HuH-7 (cell line): ENCODE measurements around the gene KCNQ5.

Source experiments
- DNase-seq: peaks from one replicate; pipeline ENCODE4 v3.0.0; 2011; ENCODE audit warnings: low spot score

The KCNQ5 gene

DNA sequence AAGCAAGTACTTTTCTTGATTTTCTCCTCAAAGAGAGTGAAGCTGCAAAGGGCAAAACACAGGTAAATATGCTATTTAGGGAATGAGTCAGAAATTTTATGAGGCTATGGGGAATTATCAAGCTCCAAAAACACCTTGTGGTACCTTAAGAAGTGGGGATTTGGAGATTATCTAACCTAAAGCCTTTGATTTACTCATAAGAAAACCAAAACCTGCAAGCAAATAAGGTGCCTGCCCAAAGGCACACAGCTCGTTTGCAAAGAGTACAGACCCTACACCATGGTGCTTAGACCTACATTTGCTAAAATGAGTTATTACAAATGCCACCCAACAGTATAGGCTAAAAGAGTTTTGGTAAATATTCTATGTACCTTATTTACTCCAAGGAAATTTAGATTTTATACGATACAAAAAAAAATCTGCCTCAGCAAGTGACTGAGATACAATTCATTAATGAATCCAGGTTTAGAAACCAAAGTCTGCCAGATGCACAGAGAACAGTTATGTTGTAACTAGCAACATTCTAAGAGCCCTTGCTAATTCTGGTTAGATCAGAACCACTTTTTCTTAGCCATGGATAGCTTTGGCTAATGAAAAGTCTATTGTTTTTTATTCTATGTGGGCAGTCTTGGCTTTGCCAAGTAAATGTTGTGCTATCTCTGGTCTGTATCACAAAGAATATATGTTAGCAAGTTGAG, 501.9 kb downstream of the KCNQ5 start:
- no peak for DNase-seq

DNA sequence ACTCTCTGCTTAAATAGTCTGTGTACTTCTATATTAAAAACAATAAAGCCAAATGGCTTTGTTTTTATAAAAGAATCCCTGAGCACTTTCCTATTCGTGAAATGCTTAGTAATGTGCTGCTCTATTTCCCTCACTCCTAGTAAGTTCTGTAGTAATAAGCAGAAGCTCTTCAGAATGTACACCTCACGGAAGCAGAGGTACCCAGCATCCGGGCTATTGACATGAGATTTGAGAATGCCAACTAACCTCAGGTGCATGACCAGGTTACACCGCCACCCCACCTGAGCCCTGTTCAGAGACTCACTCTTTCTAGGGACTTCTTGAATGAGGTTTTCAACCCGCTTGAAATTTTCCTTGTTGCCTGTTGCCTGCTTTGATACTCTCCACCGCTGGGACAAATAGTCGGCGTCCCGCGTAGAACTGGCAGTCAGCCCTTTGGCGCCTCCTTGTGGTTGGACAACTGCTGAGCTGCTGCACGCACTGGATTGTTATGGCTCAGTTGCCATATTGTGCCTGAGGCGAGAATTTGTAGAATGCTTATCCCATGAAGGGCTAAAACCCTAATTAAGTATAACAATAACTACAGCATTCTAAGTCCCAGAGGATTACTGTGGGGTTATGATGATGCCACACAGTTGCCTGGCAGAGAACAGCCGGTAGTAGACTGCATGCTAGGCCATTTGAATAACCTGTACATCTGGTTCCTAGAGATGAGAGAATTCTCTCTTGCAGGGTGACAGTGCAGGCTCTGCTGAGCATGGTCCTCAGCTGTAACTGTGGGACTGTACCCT, 508.0 kb downstream of the KCNQ5 start:
- DNase-seq, result peak; percentile 76

DNA sequence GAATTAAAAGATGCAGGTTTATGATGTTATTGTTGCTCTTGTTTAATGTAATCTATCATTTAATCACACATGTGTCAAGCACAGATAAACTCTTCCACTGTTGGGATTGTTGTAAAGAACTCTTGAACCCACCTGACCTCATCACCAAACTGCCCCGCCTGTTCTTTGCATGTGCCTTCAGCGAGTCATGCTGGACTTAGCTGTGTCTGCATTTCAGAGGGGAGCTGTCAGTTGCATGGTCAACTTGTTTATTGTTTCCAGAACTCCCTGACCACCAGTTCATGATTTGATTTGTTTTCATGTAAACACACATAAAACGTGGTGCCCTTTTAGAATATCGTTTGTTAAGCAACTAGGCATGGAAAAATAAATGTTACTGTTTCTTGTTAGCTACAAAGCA, 509.8 kb downstream of the KCNQ5 start:
- DNase-seq, result no peak

DNA sequence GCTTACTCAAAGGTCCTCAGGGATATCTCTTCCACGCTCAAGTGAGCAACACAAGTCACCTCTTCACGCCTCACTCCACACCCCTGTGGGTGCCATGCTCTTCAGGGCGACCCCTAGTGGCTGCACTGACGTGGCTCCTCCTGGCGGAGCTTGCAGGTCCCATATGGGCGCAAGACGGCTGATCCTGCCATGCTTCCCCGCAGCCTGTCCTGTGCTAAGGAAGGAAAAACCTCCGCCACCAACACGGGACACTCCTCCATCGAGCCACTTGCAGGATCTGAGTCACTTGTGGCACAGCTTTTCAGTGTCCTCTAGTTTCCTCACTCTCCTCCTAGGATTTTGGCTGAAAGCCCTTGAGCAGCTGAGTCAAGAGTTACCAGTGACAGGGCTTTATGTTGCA, 512.7 kb downstream of the KCNQ5 start:
- peak; percentile 79 for DNase-seq

DNA sequence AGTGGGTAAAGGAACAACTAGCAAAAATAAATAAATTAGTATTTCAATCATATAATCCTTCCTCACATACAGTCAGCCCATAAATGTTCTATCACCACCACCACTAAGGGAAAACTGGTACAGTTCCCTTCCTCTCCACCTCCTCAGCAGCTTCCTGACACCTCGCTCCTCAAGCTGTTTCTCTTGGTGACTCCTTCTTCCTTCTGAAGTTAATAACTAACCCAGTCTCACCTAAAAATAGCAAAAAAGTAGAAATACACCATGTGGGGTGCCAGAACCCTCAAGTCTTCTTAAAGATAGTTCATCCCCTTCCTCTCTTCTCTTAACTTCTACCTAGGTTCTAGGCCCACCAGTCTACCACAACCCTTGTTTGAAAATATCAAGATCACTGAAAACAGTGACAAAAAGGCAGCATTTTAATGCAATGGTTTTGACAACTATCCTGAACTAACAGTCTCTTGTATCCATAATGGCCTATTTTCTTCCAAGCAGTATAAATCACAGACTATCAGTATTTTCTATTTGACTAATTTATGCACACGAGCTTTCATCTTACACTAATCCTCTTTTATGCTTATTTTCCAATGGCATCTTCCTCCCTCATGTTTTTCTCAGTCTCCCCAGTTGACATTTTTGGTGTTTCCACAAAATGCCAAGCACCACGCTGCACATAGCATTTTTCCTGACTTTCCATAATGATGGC, 518.0 kb downstream of the KCNQ5 start:
- DNase-seq, result no peak

DNA sequence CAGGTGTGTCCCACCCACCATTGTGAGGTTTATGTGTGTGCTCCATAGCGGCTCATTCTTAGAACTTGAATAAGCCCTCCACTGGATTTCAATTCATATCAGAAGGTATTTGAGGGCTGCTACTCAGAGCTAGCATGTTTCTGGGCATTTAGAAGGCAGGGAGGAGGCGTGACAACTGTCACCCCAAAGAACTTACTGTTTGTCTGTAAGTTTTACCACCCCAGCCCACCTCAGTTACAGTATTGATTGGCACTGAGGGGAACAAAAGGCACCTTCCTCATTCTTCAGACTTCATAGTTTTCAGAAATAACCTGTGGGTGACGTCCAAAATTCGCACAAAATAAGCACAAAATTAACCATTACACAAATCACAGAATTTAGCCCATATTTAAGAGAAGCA, 521.7 kb downstream of the KCNQ5 start:
- no peak for DNase-seq

DNA sequence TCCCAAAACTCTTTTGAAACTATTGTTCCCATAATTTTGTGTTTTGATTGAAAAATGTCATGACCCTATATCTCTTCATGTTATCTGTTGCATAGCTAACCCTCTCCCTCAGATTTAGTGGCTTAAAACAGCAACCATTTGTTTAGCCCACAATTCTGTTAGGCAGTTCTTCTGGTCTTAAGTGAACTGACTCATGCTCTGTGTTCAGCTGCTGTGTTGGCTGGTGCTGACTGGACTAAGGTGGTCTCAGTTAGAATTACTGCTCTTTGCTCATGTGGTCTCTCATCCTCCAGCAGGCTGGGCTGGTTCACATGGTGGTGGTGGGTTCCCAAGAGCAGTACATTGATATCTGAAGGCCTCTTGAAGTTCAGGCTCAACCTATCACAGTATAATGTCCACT, 522.7 kb downstream of the KCNQ5 start:
- DNase-seq, result no peak

DNA sequence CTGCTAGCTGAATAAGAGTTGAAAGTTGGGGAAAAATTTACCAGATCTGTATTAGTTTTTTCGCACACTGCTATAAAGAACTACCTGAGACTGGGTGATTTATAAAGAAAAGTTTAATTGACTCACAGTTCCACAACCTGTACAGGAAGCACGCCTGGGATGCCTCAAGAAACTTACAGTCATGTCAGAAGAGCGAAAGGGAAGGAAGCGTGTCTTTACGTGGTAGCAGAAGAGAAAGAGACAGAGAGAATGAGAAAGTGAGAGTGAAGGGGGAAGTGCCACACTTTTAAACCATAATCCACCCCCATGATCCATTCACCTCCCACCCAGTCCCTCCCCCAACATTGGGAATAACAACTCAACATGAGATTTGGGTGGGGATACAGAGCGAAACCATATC, 523.8 kb downstream of the KCNQ5 start:
- no peak for DNase-seq

DNA sequence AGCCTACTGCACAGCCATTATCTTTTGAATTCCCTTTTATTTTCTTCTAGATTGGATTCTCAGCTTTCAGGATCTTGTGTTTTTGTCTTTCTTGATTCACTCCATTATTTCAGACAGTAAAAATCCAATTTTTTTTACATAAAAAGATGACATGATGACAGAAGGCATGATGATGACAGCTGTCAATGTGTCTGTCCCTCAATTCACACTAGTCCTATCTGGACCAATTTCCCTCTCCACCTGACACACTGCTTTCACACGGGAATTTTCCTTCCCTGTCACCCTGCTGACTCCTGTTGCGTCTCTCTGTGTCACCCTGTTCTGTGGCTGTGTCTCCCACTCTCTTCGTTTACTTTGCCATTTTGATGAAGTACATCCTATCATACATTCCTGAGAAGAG, 529.9 kb downstream of the KCNQ5 start:
- no peak for DNase-seq

DNA sequence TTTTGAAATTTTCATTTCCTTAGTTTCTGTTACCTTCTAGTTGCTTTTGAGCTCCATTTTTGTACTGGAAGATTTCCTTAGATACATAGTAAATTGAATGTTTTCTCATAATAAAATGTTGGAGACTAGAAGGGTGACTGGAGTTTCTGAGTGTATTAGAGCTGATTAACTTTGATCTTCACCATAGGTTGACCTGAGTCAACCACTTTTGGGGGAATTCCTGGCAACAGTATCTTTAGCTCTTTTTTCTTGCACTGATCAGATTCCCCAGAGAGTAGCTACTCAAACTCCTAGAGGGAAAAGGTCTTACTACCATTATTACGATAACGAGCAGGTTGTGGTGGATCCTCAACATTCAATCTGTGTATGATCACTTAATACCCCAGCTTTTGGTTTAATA, 530.7 kb downstream of the KCNQ5 start:
- DNase-seq, result no peak

DNA sequence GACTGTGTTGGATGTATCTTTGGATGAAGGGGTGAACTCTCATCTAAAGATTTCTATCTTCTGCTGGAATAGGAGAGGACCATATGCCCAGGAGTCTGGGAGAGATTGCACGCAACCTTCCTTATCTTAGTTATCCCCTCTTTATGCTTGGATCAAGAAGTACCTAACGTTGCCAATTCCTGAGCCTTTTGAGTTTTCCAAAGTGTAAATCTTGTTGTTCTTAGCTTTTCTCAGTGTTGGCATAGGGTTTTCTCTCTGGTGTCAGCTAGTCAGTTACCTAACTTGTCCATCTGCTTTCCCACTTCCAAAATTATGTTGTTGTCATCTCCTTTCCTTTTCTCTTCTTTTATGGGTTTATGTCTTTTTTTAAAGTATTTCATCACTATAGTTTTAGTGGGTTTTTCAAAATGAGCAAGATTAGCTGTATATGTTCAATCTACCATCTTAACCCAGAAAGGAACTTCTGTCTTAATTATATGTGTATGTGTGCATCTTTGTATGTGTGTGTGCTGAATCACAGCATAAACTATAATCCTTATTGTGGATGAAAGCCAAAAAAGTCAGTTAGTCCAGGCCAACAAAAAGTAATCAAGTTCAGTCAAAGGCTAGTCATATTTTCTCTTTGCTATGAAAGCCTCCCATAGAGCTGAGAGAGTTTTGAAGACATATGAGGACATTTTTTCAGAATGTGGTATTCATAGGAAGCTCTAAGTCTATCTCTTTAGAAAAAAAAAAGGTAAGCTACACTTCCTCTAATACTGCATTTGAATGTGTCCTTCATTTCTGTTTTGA, 531.3 kb downstream of the KCNQ5 start:
- DNase-seq, result no peak

DNA sequence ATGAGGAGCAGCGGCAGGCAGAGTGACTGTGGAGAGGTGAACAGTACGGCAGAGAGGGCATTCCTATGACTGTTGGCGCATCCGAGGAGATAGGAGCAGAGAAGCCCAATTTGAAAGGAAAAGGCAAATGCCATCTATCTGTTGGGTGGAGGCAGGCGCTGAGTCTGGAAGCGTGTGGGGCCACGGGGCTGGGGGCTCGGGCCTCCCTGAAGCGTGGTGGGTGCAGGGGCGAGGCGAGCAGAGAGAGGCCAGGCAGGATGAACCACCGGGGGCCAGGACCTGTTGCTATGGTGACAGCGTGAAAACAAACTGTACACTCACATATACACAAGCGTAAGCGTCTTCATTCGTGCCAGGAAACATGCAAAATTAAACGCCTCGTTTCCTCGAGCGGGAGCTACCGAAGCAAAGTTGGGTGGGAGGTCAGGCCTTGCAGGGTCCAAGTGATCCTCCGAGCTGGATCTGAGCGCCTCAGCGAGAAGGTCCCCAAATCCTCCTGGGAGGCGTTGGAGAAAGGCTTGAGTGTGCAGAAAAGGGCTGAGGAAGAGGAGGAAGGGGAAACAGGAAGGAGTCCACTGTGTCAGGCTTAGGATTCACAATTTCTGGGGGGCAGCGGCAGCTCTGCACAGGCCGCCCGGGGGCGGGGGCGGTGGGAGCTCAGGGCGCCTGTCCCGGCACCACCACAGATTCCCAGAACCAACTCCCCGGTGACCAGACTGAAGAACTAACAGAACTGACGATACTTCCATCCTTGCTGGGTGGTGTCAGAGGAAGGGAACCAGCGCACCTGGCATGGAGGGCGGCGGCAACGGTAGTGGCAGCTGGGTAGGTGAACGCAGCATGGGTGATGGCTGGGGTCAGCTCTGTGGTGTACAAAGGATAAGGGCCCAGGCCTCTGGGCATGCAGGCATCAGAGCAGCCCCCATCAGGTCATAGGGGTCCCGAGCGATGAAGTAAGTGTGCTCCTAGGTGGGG, 535.2 kb downstream of the KCNQ5 start:
- no peak for DNase-seq

DNA sequence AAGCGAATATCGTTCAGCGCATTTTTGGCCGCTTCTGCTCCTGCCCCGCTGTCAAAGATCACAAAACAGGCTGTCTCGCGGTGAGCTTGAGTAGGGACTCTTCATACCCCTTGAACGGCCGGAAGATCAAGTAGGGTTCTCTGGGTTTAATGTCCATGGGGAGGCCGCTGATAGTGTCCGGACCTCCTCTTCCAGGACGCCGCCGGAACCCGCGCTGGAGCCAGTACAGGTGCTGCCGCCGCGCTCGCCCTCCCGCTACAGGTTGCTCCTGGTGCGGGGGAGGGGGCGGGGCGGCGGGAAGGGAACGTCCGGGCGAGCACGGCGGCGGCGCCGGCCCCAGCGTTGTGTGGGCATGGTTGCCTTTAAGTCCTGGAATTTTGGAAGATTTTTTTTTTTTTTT, 536.0 kb downstream of the KCNQ5 start:
- no peak for DNase-seq

DNA sequence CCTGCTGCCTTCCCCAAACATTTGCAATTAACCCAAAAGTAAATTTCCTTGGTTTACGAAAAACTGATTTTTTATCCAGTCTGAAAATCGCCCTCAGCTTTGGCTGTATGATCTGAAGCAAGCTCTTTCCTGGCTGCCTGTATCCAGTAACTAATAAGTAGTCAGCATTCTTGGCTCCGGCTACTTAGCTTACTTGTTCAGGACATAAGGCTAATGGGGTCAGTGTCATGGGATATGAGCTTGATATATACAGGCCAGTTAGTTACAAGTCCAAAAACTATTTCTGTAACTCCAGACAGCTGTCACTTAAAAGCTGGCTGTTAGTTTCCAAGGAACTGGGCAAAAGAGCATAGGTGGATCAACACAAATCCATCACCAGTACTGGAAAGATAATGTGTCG, 547.2 kb downstream of the KCNQ5 start:
- no peak for DNase-seq

DNA sequence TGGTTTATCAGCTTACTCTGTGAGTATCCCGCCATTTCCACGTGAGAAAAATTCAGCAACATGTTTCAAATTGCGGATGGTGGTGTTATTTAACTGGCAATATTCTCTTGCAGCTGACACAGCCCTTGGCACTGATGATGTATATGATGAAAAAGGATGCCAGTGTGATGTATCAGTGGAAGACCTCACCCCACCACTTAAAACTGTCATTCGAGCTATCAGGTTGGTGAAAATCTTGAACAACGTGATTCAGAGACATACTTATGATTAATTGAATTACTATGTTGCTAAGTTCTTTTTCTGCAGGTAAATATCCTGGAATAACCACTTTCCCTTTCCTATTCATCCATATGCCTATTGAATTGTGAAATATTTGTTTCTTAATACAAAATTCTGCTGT, 547.8 kb downstream of the KCNQ5 start:
- DNase-seq, result no peak

DNA sequence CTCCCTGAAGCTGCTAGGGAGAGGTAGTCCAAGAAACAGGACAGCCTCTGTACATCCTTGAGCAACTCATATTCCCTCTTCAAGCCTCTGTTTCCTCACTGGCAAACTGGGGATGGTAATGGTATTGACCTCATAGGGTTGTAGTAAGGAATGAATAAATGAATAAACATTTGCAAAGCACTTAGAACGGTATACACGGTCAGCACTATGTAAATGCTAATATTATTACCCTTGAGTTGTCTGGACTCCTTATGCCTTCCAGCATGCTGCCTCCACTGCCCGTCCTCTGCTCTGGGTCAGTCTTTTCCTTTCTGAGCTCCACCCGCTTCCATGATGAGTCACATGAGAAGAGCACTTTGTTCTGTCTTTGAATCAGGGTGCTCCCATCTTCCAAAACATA, 552.8 kb downstream of the KCNQ5 start:
- no peak for DNase-seq

DNA sequence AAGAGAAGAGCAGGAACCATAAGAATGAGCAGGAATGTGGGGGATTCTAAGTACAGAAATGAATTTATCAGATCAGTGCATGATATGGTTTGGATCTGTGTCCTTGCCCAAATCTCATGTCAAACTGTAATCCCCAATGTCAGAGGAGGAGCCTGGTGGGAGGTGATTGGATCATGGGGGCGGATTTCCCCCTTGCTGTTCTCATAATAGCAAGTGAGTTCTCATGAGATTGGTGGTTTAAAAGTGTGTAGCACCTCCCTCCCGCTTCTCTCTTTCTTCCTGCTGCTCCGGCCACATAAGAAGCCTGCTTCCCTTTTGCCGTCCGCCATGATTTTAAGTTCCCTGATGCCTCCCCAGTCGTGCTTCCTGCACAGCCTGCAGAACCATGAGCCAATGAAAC, 554.2 kb downstream of the KCNQ5 start:
- no peak for DNase-seq

DNA sequence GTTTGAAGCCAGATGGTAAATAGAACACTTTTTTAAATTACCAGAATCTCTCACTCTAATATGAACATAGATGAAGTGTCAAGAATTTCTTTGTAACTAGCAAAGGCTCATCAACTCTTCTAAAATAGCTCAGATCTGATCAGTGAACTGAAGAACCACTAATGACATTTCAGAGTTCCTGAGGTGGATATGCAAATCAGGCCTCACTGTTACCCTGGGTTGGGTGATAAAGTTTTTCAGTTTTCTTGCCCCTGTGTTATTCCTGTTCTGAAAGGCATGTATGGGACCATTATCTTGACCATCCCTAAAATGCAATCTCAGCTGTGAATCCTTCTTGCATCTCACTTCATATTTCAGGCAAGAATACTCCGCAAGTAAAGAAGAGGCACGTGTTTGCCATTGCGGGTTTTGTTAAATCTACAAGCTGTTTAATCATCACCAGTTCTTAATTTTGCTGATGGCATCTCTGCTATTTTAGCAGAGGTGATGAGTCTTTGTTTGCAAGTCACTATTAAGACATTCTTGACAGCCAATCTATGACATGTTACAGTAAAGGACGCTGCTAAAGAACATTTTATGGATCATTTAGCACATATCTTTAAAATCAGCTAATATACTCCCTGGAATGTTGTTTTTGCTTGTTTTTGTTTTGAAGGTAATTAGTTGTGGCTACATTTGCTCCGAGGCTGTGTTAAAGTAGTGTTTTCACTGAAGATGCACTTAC, 555.5 kb downstream of the KCNQ5 start:
- DNase-seq, result no peak

DNA sequence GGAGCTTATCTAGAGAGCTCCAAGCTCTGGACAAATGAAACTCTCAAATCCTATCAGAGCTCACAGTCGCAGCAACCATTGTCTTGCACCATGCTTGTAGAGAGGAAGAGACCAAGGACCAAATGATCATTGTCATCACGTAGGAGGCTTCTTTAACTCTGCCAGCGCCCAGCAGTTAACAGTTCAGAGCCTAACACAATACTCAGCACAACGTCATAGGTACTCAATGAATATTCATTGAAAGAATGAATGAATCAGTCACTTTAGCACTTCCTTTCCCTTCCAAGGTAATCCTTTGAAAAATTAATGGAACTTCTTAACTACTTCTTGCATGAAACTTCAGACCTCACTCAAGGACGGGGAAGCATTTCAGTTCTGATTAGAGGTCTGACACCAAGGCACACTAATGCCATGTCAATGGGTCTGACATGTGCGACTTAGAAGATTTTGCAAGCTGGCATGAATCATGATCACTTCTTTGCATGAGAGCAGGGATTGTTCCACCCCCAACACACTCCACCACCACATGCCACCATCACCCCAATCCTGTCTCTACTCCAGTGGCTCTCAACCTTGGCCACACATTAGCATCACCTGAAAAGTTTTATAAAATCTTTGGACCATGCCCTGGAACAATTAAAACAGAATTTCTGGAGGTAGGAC, 558.3 kb downstream of the KCNQ5 start:
- no peak for DNase-seq
